GM18861 (cell line): ENCODE measurements around the gene MAPK8IP3.
"Not testable (repeated sequence)": the region's sequence is repeated elsewhere in the genome, so short reads cannot be mapped to it uniquely, and the experiment has no call there.

Source experiments
- ATAC-seq: cut with Tn5 transposase; IDR thresholded peaks from one replicate; pipeline ENCODE4 v1.9.1; 2021; ENCODE audit not compliant: unreplicated experiment

MAPK8IP3 gene

GRCh38 chr16:1677339-1677738 is 28.7 kb upstream of the MAPK8IP3 start:
- ATAC-seq = no peak

GRCh38 chr16:1677942-1678499 is 28.0 kb upstream of the MAPK8IP3 start, which contains the start of gene JPT2:
JPT2 (plus strand) TSS chr16:1678279; CDS start chr16:1678313, 34 bp downstream.
- peak; percentile 93 for ATAC-seq

- peak; percentile 15 for ATAC-seq
Measured at GRCh38 chr16:1678500-1679098, 27.4 kb upstream of the MAPK8IP3 start.

- no peak for ATAC-seq
Measured at GRCh38 chr16:1680361-1680760, 25.6 kb upstream of the MAPK8IP3 start.

- ATAC-seq = no peak
Measured at GRCh38 chr16:1681032-1681431, 25.0 kb upstream of the MAPK8IP3 start.

GRCh38 chr16:1687427-1688316 is 18.3 kb upstream of the MAPK8IP3 start:
- ATAC-seq = no peak

GRCh38 chr16:1688807-1689560 is 17.0 kb upstream of the MAPK8IP3 start:
- no peak for ATAC-seq

- no peak for ATAC-seq
Measured at GRCh38 chr16:1689853-1690252, 16.1 kb upstream of the MAPK8IP3 start.

GRCh38 chr16:1690810-1691209 is 15.2 kb upstream of the MAPK8IP3 start:
- no peak for ATAC-seq

- no peak for ATAC-seq
Measured at GRCh38 chr16:1691276-1691675, 14.7 kb upstream of the MAPK8IP3 start.

- ATAC-seq = no peak
Measured at GRCh38 chr16:1691956-1692355, 14.0 kb upstream of the MAPK8IP3 start.

- ATAC-seq = no peak
Measured at GRCh38 chr16:1696863-1697262, 9.1 kb upstream of the MAPK8IP3 start.

- ATAC-seq = no peak
Measured at GRCh38 chr16:1698680-1699079, 7.3 kb upstream of the MAPK8IP3 start.

GRCh38 chr16:1700246-1700645 is 5.7 kb upstream of the MAPK8IP3 start:
- no peak for ATAC-seq

GRCh38 chr16:1701216-1701878 is 4.6 kb upstream of the MAPK8IP3 start:
- no peak for ATAC-seq

- ATAC-seq = not testable (repeated sequence)
Measured at GRCh38 chr16:1705324-1705687, 689 bp upstream of the MAPK8IP3 start.

GRCh38 chr16:1706386-1707192 is 594 bp downstream of the MAPK8IP3 start:
- ATAC-seq = peak; percentile 22

- ATAC-seq = no peak
Measured at GRCh38 chr16:1707193-1707790, 1.3 kb downstream of the MAPK8IP3 start.

- ATAC-seq = no peak
Measured at GRCh38 chr16:1708083-1708767, 2.2 kb downstream of the MAPK8IP3 start.
